HG03521 (cell line): ENCODE data around the gene SLC38A9.
A peak's percentile ranks its signal among the peaks of the same experiment; 100 is the strongest.
"Not testable (repeated sequence)": the region's sequence is repeated elsewhere in the genome, so short reads cannot be mapped to it uniquely, and the experiment has no call there.

Experiments used
- ATAC-seq: cut with Tn5 transposase; IDR thresholded peaks from one replicate; pipeline ENCODE4 v1.9.1; 2021; ENCODE audit warnings: mild to moderate bottlenecking, moderate library complexity; ENCODE audit not compliant: unreplicated experiment

Gene SLC38A9, protein sequence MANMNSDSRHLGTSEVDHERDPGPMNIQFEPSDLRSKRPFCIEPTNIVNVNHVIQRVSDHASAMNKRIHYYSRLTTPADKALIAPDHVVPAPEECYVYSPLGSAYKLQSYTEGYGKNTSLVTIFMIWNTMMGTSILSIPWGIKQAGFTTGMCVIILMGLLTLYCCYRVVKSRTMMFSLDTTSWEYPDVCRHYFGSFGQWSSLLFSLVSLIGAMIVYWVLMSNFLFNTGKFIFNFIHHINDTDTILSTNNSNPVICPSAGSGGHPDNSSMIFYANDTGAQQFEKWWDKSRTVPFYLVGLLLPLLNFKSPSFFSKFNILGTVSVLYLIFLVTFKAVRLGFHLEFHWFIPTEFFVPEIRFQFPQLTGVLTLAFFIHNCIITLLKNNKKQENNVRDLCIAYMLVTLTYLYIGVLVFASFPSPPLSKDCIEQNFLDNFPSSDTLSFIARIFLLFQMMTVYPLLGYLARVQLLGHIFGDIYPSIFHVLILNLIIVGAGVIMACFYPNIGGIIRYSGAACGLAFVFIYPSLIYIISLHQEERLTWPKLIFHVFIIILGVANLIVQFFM

DNA sequence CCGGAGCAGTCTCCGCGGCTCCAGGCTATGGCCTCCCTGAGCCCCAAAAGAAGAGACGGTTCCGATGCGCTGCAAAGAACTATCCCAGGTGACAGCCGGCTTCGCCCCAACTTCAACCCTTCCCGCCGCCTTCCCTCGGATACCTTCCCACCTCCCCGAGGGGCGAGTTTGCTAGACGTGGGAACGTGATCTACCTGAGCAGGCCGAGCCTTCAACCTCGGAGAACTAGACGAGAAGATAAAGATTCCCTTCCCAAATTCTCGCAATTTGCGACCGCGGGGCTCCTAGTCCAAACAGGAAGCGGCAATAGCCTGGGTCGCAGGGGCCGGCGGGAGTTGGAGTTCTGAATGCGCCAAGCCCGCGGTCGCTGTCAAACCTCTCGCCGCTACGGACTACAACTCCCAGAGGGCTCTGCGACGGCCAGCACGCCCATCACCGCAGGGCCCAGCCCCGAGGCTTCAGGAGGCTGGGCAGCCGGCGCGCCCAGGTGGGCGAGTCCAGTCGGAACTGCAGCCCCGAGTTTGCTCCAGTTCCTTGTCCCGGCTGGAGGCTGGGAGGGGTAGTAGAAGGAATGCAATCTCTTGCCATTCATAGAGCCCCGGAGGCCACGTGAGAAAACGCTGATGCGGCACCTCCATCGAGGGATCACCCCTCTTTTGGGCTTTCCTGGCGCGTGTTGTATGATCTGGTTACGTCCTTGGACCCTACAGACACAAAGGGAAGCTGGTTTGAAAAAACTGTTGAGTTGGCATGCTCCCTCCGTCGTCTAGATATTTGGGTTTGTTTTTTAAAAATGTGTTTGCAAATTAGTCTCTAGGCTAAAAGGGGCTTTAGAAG is at the start of gene SLC38A9:
TSS of gene SLC38A9 (minus strand) at position 302 of the 837 bp plus-strand sequence. CDS start 14,366 bp downstream, outside the sequence.
- peak; percentile 100 for ATAC-seq

- ATAC-seq, result not testable (repeated sequence)
Measured at GRCh38 chr5:55761721-55762120, 49.6 kb upstream of the SLC38A9 start.

- ATAC-seq, result no peak
Measured at GRCh38 chr5:55758714-55759113, 46.6 kb upstream of the SLC38A9 start.

- no peak for ATAC-seq
Measured at GRCh38 chr5:55758231-55758630, 46.1 kb upstream of the SLC38A9 start.

DNA sequence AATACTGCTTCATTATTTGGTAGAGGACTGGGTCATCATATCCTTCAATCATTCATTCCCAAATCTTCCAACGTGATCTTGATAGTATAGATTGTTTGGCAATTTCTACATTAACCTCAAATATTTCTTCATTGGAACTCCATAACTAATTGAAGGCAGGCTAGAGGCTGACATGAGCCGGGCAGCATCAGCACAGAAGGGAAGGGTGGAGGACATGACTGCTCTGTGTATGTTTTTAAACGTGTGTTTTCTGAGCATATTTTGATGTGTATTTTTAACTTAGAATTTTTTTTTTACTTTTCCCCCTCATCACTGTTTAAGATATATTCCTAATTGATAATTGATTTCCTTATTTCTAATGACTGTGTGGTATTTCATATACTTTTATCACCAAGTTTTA is 38.4 kb upstream of the SLC38A9 start:
- ATAC-seq, result no peak

- ATAC-seq, result no peak
Measured at GRCh38 chr5:55750063-55750462, 37.9 kb upstream of the SLC38A9 start.

GRCh38 chr5:55749387-55749786 is 37.3 kb upstream of the SLC38A9 start:
- ATAC-seq, result no peak

DNA sequence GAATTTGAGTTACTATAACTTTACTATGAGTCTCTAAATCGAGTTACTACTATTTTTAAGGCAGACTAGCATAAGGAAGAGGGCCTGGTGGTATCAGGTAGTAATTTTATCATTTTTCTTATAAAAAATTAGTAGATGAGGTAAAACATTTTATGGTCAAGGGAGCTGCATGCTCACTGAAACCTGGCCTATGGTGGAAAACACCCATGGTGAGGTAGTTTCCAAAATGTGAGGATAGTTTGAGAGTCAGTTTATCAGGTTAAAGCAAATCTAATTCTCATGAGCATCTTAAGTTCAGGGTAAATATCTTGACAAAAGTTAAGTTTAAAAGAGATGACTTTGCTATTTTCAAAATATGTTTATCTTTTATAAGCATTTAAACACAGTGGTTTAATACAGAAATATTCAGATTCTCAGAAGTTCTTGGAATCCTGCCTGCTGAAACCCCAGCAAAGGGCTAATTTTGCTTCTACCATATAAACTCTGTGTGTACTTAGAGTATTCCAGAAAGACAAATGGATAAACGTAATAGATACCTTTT is 35.7 kb upstream of the SLC38A9 start:
- ATAC-seq, result no peak

DNA sequence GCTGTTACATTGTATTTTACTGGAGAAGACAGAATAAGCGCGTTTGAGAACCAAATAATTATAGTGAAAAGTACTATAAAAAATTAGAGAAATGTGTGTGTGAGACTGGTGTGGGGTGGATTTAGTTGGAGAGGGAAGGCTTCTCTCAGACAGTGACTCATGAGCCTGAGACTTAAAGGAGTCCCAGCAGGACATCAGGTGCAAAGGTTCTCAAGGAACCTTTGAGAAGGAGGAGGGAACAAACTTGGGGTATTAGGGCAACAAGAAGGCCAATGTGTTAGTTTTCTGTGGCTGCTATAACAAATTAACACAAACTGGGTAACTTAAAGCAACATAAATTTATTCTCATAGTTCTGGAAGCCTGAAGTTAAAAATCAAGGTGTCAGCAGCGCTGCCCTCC is 30.7 kb upstream of the SLC38A9 start:
- no peak for ATAC-seq

- no peak for ATAC-seq
Measured at GRCh38 chr5:55737793-55738192, 25.7 kb upstream of the SLC38A9 start, which contains the start of gene DDX4. TSS of gene DDX4 (plus strand) at chr5:55738061. CDS start at chr5:55738964, 903 bp downstream.

DNA sequence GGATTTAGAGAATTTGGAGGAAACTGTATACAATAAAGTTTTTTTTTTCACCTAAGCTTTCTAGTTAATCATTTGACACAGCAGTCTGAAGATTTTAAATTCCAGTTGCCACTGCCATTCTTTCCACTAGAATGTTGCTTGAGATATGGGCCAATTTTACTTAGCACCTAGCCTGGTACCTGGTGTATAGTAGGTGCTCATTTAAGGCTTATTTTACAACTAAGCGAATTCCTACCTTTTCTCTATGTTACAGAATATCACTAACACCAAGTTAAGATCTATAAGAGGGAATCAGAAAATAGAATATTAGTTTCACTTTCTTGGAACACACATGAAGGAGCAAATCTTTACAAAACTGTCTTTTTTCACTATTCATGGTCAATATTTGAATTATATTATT is 22.5 kb upstream of the SLC38A9 start:
- no peak for ATAC-seq

DNA sequence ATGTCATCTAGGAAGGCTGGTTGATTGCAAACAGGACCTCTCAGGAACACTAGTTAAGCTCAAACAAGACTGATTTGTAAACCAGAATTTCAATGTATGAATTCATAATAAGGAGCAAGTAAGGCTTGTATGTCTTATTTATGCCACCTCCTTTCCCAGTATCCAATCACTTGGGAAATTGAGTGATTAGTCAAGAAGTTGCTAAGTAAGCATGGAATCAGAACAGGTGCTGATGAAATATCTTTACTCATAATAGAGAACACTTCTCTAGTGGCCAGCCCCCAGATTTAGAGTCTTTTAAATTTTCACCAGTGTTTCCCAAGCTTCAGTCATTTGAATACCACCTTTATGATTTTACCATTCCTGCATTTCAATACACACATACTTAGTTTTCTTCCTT is 20.5 kb upstream of the SLC38A9 start:
- ATAC-seq, result no peak

- no peak for ATAC-seq
Measured at GRCh38 chr5:55731848-55732247, 19.7 kb upstream of the SLC38A9 start.

DNA sequence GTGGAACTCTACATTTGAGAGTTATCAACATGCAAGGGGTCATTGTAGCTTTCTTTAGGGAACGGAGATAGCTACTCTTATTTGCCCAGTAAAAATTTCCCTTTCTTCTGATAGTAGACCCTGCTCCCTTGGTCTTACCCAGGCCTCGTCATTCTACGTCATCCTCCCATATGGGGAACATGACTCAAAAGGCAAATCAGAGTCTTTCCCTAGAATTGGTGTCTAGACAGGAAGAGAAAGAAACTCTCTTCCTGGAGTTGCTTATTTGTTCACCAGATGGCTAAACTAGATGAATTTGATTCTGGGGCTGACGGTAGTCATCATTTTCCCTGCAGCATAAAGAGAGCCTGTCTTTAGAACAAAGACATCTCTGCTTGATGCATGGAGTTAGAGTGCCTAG is 12.2 kb upstream of the SLC38A9 start:
- ATAC-seq, result no peak

DNA sequence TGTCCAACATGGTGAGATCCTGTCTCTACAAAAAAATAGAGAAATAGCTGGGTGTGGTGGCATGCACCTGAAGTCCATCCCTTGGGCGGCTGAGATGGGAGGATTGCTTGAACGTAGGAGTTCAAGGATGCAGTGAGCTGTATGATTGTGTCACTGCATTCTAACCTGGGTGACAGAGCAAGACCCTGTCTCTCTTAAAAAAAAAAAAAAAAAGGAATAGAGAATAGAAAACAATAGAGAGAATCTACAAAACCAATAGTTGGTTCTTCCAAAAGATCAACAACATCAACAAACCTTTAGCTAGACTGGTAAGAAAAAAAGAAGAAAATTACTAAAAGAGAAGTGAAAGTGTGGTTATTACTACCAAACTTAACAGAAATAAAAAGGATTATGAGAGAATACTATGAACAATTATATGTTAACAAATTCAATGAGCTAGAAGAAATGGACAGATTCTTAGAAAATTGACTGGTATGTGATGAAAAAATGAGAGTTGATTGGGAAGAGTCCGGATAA is 8.1 kb upstream of the SLC38A9 start:
- ATAC-seq, result no peak

DNA sequence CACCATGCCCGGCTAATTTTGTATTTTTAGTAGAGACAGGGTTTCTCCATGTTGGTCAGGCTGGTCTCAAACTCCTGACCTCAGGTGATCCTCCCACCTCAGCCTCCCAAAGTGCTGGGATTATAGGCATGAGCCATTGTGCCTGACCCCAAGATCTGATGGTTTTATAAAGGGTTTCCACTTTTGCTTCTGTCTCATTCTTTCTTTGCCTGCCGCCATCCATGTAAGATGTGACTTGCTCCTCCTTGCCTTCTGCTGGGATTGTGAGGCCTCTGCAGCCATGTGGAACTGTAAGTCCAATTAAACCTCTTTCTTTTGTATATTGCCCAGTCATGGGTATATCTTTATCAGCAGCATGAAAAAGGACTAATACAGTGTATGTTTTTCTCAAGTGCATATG is 6.9 kb upstream of the SLC38A9 start:
- not testable (repeated sequence) for ATAC-seq

DNA sequence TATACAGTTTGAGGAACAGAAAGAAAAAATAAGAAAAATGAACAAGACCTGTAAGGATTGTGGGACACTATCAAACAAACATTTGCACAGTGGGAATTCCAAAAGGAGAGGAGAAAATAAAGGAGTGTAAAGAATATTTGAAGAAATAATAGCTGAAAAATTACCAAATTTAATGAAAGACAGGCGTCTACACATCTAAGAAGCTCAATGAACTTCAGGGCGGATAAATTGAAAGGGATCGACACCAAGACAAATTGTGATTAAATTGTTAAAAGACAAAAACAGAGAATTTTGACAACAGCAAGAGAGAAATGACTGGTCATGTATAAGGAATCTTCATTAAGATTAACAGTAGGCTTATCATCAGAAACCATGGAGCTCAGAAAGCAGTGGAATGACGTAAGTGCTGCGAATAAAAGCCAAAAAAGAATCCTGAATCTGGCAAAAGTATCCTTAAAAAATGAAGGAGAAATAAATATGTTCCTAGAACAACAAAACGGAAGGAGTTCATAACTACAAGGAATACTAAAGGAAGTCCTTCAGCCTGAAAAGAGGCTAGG is 3.5 kb upstream of the SLC38A9 start:
- ATAC-seq, result no peak

DNA sequence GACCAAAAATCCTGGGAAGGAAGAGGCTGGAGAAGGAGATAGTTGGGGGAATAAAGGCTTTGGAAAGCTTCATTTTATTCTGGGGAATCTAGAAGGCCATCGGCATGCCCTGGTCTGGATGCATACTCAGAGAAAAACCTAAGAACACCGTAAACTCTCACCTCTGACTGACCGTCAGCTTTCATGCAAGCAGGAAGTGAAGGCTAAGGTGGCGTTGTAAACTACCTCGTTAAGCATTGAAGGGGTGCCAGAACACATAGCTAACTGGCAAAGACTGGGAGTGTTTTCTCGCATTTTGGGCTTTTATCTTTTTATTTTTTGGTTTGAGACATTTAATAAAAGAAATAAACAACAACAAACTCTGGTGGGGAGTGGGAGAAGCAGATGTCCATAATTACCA is 2.6 kb upstream of the SLC38A9 start:
- no peak for ATAC-seq

GRCh38 chr5:55714339-55714738 is 2.2 kb upstream of the SLC38A9 start:
- no peak for ATAC-seq

DNA sequence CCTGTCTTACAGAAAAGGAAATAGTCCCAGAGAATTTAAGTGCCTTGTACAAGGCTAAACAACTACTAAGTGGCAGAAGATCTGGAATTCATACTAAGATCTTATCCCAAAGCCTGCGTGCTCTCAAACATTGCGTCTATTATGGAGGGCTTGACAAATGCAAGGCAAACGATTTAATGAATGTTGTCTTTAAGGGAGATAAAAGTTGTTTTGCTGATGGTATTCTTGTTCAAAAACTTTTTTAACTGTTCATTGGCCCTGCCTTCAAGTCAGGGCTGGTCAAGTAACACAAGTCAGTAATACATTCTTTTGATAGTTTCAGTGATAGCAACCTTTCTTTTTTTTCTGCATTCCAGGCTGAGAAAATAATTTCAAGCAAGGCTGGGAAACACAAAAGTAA is 1.7 kb upstream of the SLC38A9 start:
- no peak for ATAC-seq

- no peak for ATAC-seq
Measured at GRCh38 chr5:55711507-55712022, 559 bp downstream of the SLC38A9 start.
